Hepatocyte (in vitro differentiated cells): Measurements from ENCODE around the gene CENPT. TPM values are rescaled to one million over a fixed set of nuclear protein-coding genes. Genes with fewer than 3 reads are reported as not detected.

ENCODE experiments used
- DNase-seq: peaks from one replicate; pipeline ENCODE4 v3.0.0-alpha.2; 2016; ENCODE audit warnings: low spot score
- H2AFZ ChIP-seq: fragments of 200-600 bp; sonication (generic); 2 replicates; pipeline ENCODE4 v1.6.0; 2016; ENCODE audit warnings: antibody characterized with exemption, mild to moderate bottlenecking
- H3K27ac ChIP-seq: fragments of 200-600 bp; sonication (generic); 2 replicates; pipeline ENCODE4 v1.5.1; 2016; ENCODE audit warnings: mild to moderate bottlenecking
- H3K27me3 ChIP-seq: fragments of 200-600 bp; sonication (generic); 2 replicates; pipeline ENCODE4 v1.6.1; 2016
- H3K36me3 ChIP-seq: fragments of 200-600 bp; sonication (generic); replicated peaks from 2 replicates; pipeline ENCODE4 v1.5.1; 2016; ENCODE audit warnings: low read depth; ENCODE audit not compliant: insufficient read depth
- H3K4me1 ChIP-seq: fragments of 200-600 bp; sonication (generic); 2 replicates; pipeline ENCODE4 v1.5.1; 2016; ENCODE audit warnings: mild to moderate bottlenecking, moderate library complexity; ENCODE audit not compliant: insufficient read depth
- H3K4me2 ChIP-seq: fragments of 200-600 bp; sonication (generic); 2 replicates; pipeline ENCODE4 v1.6.0; 2016
- H3K4me3 ChIP-seq: fragments of 200-600 bp; sonication (generic); 2 replicates; pipeline ENCODE4 v1.5.1; 2016; ENCODE audit warnings: mild to moderate bottlenecking
- H3K79me2 ChIP-seq: fragments of 200-600 bp; sonication (generic); 2 replicates; pipeline ENCODE4 v1.6.0; 2017; ENCODE audit warnings: mild to moderate bottlenecking
- H3K9me2 ChIP-seq: fragments of 200-600 bp; sonication (generic); replicated peaks from 2 replicates; pipeline ENCODE4 v1.6.0; 2017; ENCODE audit warnings: mild to moderate bottlenecking; ENCODE audit not compliant: insufficient read depth
- H3K9me3 ChIP-seq: fragments of 200-600 bp; sonication (generic); 2 replicates; pipeline ENCODE4 v1.5.1; 2016; ENCODE audit warnings: low read depth, mild to moderate bottlenecking
- H4K20me1 ChIP-seq: fragments of 200-600 bp; sonication (generic); 2 replicates; pipeline ENCODE4 v1.6.0; 2016; ENCODE audit warnings: mild to moderate bottlenecking; ENCODE audit not compliant: insufficient read depth, poor library complexity, severe bottlenecking
- EZH2 ChIP-seq: fragments of 200-600 bp; sonication (generic); IDR thresholded peaks from 2 replicates; pipeline ENCODE4 v1.6.1; 2016; ENCODE audit warnings: antibody characterized with exemption, mild to moderate bottlenecking, borderline replicate concordance
- EZH2phosphoT487 ChIP-seq: fragments of 200-600 bp; sonication (generic); IDR thresholded peaks from one replicate; pipeline ENCODE4 v1.6.1; 2018; ENCODE audit warnings: antibody characterized with exemption, mild to moderate bottlenecking, low read depth, moderate library complexity; ENCODE audit not compliant: unreplicated experiment, severe bottlenecking
- WGBS: methylation state at CpG from one replicate; pipeline ENCODE4 v1.1.6; 2016; ENCODE audit warnings: low lambda C conversion rate; ENCODE audit errors: missing lambda C conversion rate; 5-methylcytosine and 5-hydroxymethylcytosine counted together
- polyA plus RNA-seq: library from polyadenylated mRNA; unstranded; fragments of >200 nt; fragmentation: Nextera tagmentation; extraction: Ambion mirVana; gene quantifications from 2 replicates; pipeline ENCODE4 v1.2.1, GENCODE V29; 2016
- total RNA-seq: library from RNA; depleted of rRNA; stranded (reverse); fragments of >200 nt; gene quantifications from 2 replicates; pipeline ENCODE4 v1.2.3, GENCODE V29; 2014
- TF ChIP-seq, protein P1 (sequence below): fragments of 200-600 bp; sonication (generic); IDR thresholded peaks from 2 replicates; pipeline ENCODE4 v1.5.1; 2016; ENCODE audit warnings: antibody characterized with exemption, mild to moderate bottlenecking; ENCODE audit not compliant: poor library complexity

The CENPT gene
- total and polyA plus RNA-seq, 2 experiments from 2014 or later: 38.1 to 84.0 TPM

DNA sequence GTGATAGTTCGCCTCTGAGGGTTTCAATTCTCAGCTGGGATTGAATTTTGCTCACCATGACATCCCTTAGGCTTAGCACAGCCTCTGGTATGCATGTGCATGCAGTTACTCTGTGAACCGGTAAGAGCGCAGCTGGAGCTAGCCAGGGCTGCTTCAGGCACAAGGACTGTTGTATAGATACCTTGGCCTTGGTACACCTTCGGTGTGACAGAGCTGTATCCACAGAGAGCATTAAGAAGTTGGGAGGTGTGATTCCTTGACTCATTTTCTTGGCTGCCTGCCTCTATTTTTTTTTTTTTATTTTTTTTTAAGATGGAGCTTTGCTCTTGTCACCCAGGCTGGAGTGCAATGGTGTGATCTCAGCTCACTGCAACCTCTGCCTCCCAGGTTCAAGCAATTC is 3.0 kb downstream of the CENPT start:
- H3K27me3 ChIP-seq: no peaks in the 10 kb centered on the region
- H3K27ac ChIP-seq: peak overlapping the region; percentile 99
- no peak for TF ChIP-seq EZH2phosphoT487
- peaks cover 39% of the 10 kb centered on the region for H3K4me1 ChIP-seq
- no peaks in the 10 kb centered on the region for H3K9me3 ChIP-seq
- WGBS: 73% methylated on average over 4 of the region's 4 CpGs
- no peak overlapping the region for H2AFZ ChIP-seq
- H3K36me3 ChIP-seq: no peaks in the 10 kb centered on the region
- no peak overlapping the region for H3K4me3 ChIP-seq
- H4K20me1 ChIP-seq: peaks cover 14% of the 10 kb centered on the region
- no peaks in the 10 kb centered on the region for H3K9me2 ChIP-seq
- peak overlapping the region; percentile 89 for H3K4me2 ChIP-seq
- peaks cover 59% of the 10 kb centered on the region for H3K79me2 ChIP-seq
- DNase-seq: no peak

- peak overlapping the region; percentile 91 for H3K4me3 ChIP-seq
- H3K27ac ChIP-seq: peak overlapping the region; percentile 99
- H4K20me1 ChIP-seq: peaks cover 9% of the 10 kb centered on the region
- no peaks in the 10 kb centered on the region for H3K36me3 ChIP-seq
- no peak for DNase-seq
- 23% methylated on average over 11 of the region's 11 CpGs for WGBS
- H3K4me2 ChIP-seq: peak overlapping the region; percentile 89
- H3K27me3 ChIP-seq: no peaks in the 10 kb centered on the region
- H3K9me2 ChIP-seq: no peaks in the 10 kb centered on the region
- peaks cover 48% of the 10 kb centered on the region for H3K79me2 ChIP-seq
- TF ChIP-seq, protein P1, sequence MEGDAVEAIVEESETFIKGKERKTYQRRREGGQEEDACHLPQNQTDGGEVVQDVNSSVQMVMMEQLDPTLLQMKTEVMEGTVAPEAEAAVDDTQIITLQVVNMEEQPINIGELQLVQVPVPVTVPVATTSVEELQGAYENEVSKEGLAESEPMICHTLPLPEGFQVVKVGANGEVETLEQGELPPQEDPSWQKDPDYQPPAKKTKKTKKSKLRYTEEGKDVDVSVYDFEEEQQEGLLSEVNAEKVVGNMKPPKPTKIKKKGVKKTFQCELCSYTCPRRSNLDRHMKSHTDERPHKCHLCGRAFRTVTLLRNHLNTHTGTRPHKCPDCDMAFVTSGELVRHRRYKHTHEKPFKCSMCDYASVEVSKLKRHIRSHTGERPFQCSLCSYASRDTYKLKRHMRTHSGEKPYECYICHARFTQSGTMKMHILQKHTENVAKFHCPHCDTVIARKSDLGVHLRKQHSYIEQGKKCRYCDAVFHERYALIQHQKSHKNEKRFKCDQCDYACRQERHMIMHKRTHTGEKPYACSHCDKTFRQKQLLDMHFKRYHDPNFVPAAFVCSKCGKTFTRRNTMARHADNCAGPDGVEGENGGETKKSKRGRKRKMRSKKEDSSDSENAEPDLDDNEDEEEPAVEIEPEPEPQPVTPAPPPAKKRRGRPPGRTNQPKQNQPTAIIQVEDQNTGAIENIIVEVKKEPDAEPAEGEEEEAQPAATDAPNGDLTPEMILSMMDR: no peak
- no peak for TF ChIP-seq EZH2
- no peak for TF ChIP-seq EZH2phosphoT487
- no peaks in the 10 kb centered on the region for H3K9me3 ChIP-seq
- peaks cover 36% of the 10 kb centered on the region for H3K4me1 ChIP-seq
- H2AFZ ChIP-seq: peak overlapping the region; percentile 96
These were observed 4.1 kb downstream of the CENPT start for GRCh38 chr16:67843343-67843765.

GRCh38 chr16:67842509-67843342 is 4.8 kb downstream of the CENPT start:
- 2% methylated on average over 65 of the region's 67 CpGs for WGBS
- DNase-seq: peak; percentile 76

More at GRCh38 chr16:67842509-67843342, 4.8 kb downstream of the CENPT start:
- Histone ChIP-seq H3K4me1 (peaks cover 30% of the 10 kb centered on the region), H3K9me3 (no peaks in the 10 kb centered on the region), H2AFZ (peak overlapping the region; percentile 96), H3K27me3 (no peaks in the 10 kb centered on the region), H3K4me2 (peak overlapping the region; percentile 89), H3K36me3 (no peaks in the 10 kb centered on the region), H3K79me2 (peaks cover 42% of the 10 kb centered on the region), H3K4me3 (peak overlapping the region; percentile 91), H3K27ac (peak overlapping the region; percentile 99), H4K20me1 (peaks cover 9% of the 10 kb centered on the region), H3K9me2 (no peaks in the 10 kb centered on the region)
- no peak for TF ChIP-seq EZH2
- TF ChIP-seq, protein P1: peak; percentile 32
